ENCODE data around the gene HCLS1.

DNA sequence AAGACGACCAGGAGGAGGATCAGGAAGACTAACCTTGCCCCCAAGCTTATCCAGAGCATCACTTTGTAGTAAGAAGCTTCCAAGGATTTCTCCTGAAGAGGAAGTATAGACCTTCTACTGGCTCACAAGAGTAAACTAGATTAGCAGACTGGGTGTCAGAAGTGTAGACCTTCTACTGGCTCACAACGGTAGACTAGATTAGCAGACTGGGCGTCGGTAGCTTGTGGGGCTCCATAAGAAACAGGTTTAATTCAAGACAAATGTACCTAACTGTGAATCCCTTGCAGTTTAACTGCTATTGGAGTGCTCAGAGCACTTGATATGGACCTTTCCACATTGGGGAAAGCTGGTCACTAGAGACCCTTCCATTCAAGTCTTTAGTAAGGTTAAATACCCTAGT is 54.6 kb downstream of the HCLS1 start:
- TF ChIP-seq, protein P1, sequence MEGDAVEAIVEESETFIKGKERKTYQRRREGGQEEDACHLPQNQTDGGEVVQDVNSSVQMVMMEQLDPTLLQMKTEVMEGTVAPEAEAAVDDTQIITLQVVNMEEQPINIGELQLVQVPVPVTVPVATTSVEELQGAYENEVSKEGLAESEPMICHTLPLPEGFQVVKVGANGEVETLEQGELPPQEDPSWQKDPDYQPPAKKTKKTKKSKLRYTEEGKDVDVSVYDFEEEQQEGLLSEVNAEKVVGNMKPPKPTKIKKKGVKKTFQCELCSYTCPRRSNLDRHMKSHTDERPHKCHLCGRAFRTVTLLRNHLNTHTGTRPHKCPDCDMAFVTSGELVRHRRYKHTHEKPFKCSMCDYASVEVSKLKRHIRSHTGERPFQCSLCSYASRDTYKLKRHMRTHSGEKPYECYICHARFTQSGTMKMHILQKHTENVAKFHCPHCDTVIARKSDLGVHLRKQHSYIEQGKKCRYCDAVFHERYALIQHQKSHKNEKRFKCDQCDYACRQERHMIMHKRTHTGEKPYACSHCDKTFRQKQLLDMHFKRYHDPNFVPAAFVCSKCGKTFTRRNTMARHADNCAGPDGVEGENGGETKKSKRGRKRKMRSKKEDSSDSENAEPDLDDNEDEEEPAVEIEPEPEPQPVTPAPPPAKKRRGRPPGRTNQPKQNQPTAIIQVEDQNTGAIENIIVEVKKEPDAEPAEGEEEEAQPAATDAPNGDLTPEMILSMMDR (IDR thresholded peaks at IDR 0.05 in 4 of 5, conservative IDR thresholded peaks at IDR 0.05 in 1 of 5), result no peak
- TF ChIP-seq POLR2A (IDR thresholded peaks at IDR 0.05), result no peak
